Cardiac fibroblast (primary cell): ENCODE results near the gene C4orf50.
A peak's percentile ranks its signal among the peaks of the same experiment; 100 is the strongest.

Experiments used
- DNase-seq, 2 donors: peaks; one replicate each; pipeline versions ENCODE4 v3.0.0 to v3.0.0-alpha.2; 2010; ENCODE audit warnings: low read depth in 2 of 2
- H3K4me3 ChIP-seq, 2 donors: replicated peaks in 1 of 2; 1 replicate in 1 of 2; 2 replicates in 1 of 2; pipeline ENCODE4 v1.5.1; 2011; ENCODE audit warnings: low read depth in 2 of 2, low read length in 2 of 2, mild to moderate bottlenecking in 2 of 2, moderate library complexity in 1 of 2
- CTCF ChIP-seq: IDR thresholded peaks from one replicate; pipeline ENCODE4 v1.5.1; 2011; ENCODE audit warnings: low read depth, mild to moderate bottlenecking, low read length, inconsistent platforms

C4orf50 gene

GRCh38 chr4:5899396-5899795 is 118.8 kb downstream of the C4orf50 start:
- no peak for DNase-seq
- no peak overlapping the region for H3K4me3 ChIP-seq
- TF ChIP-seq CTCF: no peak

- TF ChIP-seq CTCF: no peak
- no peak for DNase-seq
These were observed 120.6 kb downstream of the C4orf50 start for GRCh38 chr4:5897674-5898073.

GRCh38 chr4:5895287-5895686 is 122.9 kb downstream of the C4orf50 start:
- no peak for TF ChIP-seq CTCF
- H3K4me3 ChIP-seq: no peak overlapping the region
- DNase-seq: peak; percentile 25 to 48

More at GRCh38 chr4:5897674-5898073, 120.6 kb downstream of the C4orf50 start:
- H3K4me3 ChIP-seq: no peak overlapping the region

DNA sequence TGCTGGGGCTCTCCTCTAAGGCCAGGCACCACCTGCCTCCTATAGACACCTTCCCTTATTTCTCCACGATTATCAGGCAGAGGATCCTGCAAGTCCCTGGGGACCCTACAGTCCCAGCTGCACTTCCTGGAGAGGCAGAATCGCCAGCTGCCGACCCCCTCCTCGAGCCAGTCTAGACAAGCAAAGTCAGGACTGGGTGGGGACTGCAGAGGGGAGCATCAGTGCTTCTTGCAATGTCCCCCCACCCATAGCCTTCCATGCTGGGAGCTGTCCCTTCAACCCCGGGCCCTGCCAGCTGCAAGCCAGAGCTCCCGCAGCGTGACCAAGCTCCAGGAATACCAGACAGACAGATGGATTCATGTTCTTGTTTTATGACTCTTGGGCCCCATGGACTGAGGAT is 124.0 kb downstream of the C4orf50 start:
- DNase-seq: no peak
- H3K4me3 ChIP-seq: no peak overlapping the region
- TF ChIP-seq CTCF: no peak

- TF ChIP-seq CTCF: no peak
- DNase-seq: no peak
- H3K4me3 ChIP-seq: no peak overlapping the region
These were observed 124.6 kb downstream of the C4orf50 start for GRCh38 chr4:5893591-5893990.

GRCh38 chr4:5893004-5893580 is 125.1 kb downstream of the C4orf50 start, which contains the start of gene CRMP1:
Gene CRMP1 (minus strand): TSS chr4:5893086. CDS start chr4:5892969, 117 bp downstream.
- no peak within 1 kb of the TSS for H3K4me3 ChIP-seq
- no peak for TF ChIP-seq CTCF
- DNase-seq: no peak
